ENCODE results near the gene NTRK3.

- no peak for TF ChIP-seq CTCF (IDR thresholded peaks at IDR 0.05)
- no peak for TF ChIP-seq POLR2A (IDR thresholded peaks at IDR 0.05)
Observed at GRCh38 chr15:87841426-87841998, 415.0 kb downstream of the NTRK3 start.

All from prostate gland (tissue), 2 donors.